ENCODE data around the gene SLC6A17.

The SLC6A17 gene

DNA sequence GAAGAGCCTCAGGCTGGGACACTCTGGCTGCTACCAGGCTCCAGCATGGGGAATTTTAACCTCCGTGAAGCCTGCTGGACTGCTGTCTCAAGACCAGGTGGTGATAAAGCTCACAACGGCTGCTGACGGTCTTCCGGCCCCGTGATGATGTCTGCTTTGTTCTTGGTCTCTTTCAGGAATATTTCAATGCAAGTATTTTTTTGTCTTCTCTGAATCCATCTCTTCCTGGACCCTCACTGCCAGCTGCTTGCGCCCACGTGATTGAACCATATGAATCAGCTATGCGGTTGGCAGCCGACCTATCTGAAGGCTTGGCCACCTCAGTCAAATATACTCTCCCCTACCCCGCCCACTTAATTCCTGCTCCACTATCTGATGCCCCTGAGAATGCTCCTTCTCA is 14.6 kb upstream of the SLC6A17 start:
- DNase-seq (ENCODE audit: low spot score): no peak

DNA sequence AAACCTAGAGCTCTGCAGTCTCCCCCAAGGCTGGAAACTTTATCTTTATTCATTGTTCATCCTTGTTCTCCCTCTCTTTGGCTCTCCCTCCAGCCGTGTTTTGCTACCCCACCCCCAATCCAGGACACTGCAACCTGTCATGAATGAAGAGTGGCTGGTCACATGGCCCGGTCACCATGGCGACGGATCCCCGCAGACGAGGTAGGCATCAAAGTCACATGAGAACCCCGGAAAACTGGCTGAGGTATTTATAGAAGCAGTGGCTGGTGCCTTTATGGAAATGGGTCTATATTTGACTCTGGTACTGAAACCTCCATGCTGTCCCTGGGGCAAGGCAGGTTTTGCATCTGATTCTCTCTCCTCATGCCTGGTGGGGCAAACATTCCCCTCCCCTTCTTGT is 13.4 kb upstream of the SLC6A17 start:
- DNase-seq (ENCODE audit: low spot score): no peak

DNA sequence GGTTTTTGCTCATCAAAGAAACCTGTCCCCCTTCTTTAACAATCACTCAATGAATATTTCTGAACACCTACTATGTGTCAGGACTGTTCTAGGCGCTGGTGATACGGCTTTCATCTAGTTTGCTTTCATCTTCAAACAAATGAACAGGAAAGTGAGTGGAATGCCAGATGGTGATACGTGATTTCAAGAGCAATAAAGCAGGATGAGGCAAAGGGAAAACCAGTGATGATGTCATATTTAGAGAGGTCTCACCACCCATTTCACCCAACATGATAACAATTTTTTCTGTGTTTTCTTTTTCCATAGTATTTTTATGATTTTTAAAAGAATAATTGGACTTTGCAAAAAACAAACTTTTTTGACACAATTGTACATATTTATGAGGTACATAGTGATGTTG is 11.3 kb upstream of the SLC6A17 start:
- DNase-seq (ENCODE audit: low spot score): no peak

DNA sequence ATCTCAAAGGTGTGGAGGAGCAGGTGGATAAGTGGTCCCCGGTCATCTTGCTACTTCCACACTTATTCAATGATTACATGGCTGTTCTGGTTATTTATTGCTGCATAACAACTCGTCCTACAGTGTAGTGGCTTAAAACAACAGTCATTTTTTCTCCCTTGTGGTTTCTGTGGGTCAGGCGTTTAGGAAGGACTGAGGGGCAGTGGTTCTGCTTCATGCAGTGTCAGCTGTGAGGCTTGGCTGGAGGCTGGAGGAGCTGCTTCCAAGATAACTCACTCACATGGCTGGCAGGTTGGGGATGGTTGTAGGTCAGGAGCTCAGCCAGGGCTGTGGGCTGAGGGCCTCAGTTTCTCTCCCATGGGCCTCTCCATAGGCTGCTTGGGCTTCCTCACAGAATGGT is 5.9 kb upstream of the SLC6A17 start:
- DNase-seq (ENCODE audit: low spot score): no peak

DNA sequence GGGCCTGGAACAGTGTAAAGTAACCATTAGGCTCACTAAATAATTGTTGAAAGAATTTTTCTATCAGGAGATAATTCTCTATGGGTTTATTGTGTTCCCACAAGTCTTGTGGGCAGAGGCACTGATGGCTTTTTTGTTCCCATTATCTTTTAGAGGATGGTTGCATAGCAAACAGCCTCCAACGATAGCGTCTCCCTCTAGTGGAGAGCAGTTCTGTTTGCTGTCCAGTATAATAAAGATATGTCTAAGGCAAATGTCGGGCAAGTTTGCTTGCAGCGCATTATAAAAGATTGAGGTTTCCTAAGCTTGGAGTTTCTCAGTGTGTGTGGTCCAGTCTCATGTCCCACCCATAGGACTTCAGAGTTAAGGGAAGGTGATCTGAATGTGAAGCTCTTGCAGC is 1.3 kb upstream of the SLC6A17 start:
- DNase-seq (ENCODE audit: low spot score): no peak

DNA sequence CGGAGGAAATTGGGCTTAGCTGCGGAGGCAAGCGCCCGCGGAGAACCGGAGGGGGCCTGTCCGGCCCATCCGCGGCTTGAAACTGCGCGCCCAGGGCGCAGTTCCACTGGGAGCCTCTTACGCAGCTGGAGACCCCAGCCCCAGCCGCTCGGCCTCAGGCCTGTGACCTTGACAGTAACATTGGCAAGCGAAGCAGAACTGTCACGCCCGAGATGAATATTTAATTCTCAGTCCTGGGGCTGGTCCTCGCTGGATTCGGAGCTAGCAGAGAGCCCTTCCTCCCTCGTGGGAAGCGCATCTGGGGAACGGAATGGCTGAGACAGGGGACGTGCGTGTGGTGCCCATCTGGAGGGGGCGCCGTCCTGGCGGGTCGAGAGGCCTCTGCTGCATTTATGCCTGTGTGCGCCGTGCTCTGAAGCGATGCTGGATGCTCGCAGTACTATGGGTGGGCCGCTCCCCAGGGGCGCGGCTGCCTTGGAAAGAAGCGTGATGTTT is 928 bp downstream of the SLC6A17 start:
- DNase-seq (ENCODE audit: low spot score): no peak

DNA sequence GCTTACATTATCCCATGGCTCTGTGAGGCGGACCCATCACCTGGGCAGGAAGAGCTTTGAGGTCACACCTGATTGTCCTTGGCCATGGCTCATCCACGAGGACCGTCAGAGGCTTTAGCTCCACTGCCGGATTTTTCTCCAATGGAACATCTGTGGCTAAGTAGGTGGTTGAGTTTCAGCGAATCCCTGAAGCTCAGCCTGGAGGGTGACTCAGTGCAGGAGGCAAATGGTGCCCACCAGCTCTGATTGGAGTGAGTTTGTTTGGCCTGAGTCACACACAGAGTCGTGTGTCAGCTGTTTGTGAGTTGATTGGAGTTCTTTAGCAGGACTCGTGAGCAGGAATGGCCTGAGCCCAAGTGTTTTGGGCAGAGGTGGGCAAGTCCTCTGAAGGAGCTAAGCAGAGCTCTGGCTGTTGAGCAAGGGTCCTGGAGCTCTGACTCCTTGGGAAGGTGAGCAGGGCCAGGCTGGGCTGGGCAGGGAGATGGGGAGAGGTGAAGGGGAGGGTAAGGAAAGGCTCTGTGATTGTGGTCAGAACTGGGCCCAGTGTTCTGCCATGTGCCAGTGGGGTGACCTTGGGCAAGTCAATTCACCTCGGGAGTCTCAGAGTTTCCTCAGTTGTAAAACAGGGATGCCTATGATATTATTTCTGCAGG is 2.0 kb downstream of the SLC6A17 start:
- DNase-seq (ENCODE audit: low spot score): no peak

DNA sequence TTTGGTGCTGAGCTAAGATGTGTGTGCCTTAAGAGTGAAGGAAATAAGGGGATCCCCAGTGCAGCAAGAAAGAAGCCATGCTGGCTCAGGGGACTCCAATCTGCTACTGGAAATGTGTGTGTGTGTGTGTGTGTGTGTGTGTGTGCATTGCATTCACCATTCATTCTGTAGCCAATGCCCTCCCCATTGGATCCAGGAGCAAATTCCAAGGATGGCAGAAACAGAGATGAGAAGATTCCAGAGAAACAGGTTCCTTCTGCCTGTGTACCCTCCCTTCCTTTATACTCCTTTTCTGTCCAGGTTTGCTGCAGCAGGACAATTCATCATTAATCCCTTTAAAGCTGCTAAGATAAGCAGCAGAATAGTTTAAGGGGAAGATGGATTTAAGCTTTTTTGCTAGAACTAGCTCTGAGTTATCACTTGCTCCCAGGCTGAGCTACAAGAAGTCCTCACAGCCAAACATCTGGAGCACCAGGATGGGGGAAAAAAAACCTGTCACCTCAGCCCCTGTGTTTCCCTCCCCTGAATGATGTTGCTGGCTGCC is 3.2 kb downstream of the SLC6A17 start:
- no peak for DNase-seq (ENCODE audit: low spot score)

DNA sequence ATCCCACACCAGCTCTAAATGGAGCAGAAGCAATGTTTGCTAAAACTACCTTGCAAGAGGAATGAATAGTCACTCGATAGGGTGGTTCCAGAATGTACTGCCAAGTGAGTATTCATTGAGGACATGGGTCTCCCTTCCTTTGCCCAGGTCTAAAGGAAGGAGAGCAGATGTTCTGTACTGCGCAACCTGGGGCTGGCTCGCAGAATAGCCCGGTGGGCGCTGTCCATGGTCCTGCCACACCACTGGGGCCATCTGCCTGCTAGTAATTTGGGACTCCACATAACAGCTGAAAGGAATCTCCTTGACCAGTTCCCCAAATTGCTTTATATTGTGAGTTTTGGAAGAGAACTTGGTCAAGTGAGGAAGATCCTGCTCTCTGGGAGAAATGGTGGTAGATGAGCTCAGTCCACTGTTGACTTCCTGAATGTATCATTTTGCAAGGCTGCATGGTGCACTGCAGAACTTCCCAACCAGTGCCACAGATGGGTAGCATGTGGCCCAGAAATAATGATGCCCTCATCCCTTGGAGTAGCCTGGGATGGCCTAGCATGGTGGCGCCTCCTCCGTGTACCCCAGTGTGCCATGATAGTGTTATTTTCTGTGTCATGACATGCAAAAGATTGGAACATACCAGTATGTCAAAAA is 5.7 kb downstream of the SLC6A17 start:
- peak; percentile 56 for DNase-seq (ENCODE audit: low spot score)

DNA sequence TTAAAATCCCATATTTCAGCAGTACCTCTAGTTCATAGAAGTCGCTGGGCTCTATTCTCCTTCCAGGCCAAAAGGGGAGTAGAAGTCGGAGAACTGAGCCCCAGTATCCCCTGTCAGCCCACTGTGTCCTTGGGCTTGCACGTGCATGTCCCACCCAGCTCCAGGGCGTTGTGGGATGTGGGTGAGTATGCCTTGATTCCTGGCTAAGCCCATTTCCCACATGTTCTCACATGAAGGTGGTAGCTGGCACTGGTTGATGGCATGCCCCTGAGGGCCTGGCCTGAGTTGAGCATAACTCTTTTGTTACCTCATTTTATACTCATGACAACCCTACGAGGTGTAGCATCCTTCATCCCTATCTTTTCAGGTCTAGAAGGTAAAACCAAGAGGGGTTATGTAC is 8.0 kb downstream of the SLC6A17 start:
- no peak for DNase-seq (ENCODE audit: low spot score)

DNA sequence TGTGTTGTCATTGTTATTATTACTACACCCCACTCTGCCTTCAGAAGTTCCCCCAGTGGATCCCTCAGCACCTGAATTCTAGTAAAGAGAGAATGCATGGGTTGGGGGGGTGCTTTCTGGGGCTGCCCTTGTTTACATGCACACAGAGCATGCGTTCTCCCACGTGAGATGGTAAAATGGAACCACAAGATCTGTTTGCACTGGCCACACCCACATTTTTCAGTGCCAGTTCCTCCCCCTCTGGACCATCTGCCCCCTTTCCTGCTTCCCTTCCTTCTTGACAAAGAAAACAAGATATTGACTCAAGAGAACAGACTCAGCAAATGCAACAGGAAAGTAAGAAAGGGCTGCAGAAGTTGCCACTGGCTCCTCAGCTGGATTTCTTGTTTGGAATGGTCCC is 8.9 kb downstream of the SLC6A17 start:
- DNase-seq (ENCODE audit: low spot score): no peak

DNA sequence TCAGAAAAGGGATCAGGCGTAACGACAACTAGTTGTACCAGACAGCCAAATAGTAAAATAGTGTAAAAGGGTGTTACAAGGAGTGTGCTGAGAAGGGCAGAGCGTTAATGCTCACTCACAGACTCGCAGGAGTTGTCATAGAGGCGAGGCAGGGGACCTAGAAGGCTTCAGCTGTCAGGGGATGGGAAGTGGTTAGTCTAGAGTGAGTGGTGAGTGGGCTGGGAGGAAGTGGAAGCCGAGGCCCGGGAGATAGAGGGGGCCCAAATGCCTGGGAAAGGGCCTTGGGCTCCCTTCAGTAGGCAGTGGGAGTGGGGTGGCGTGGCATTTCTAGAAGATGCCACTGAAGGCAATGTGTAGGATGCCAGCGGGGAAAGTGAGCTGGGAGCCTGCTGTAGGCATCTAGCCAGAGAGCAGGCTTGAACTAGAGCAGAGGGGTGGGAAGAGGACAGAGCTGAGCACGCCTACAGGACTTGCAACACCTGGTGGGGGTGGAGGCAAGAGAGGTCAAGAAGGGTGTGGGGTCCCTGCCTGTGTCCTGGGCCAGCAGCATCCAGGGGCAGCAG is 10.3 kb downstream of the SLC6A17 start:
- DNase-seq (ENCODE audit: low spot score): no peak

DNA sequence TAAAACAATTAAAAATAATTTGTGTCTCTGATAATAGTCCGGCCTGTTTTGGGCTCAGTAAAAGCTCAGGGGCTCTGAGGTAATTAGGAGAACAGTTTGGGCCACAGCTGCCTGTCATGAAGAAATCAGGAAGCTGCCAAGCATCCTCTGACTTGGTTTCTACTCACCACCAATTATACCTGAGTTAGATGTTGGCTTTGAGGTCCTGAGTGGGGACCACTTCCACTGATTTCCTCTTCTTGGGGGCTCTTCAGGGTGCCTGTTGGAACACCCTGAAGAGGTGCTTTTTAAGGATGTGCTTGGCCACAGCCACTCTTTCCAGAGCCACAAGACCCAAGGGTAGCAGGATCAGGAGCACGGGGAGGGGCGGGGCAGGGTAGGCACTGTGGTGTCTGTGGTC is 10.9 kb downstream of the SLC6A17 start:
- no peak for DNase-seq (ENCODE audit: low spot score)

DNA sequence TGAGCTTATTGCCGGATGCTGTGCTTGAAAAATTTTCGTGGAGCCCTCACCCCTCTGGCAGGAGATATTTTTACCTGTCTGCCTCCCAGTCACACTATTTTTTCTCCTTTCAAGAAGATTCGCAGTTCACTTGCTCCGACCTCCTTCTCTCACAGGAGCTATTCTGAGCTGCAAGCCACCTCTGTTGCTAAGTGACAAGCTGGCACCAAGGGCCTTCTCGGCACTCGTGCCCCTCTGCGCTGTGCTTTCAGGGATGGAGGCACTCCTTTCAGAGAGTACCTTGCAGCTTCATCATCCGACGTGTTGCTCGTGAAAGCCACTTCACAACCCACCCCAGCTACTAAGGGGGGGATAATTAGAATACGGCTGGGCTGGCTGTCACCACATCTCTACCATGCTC is 11.6 kb downstream of the SLC6A17 start:
- no peak for DNase-seq (ENCODE audit: low spot score)

DNA sequence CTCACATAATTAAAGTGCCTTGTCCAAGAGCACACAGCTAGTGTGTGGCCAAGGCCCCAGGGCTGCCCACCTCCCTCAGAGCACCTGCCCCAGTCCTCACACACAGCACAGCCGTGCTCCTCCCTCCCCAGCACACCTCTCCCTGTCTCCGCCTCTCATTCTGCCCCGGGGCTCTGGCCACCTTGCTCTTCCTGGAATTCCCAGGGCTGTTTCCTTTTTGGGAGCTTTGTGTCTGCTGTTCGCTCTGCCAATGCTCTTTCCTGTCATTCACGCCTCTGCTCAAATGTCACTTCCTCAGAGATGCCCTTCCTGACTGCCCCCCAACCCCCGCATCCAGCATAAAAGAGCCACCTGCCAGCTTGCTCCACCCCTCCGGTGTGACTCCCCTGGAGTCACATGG is 13.3 kb downstream of the SLC6A17 start:
- no peak for DNase-seq (ENCODE audit: low spot score)

DNA sequence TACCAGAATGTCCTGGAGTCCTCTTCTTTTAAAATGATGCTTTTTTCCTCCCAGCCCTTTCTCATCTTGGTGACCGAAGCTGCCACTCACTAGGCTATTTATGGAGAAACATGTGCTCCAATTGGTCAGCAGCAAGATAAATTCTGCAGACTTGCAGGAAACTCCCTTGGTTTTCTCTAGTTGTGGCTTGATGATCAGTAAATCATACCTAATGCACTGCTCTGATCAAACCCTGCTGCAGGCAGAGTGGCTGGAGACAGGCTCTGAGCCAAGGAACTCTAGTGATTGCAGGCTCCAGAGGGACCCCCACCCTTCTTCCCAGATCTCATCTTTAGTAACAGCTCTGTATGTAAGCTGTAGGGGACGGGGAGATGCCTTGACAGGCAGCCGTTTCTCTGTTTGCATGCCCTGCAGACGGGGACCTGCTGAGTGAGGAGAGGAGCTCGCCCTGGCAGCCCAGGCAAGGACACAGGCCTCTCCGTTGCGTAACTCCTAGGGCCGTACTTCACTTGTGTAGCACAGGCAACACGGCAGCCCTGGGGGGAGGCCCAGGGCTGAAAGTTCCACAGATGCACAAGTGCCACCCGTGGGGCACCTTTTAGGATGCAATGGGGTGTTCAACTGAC is 14.5 kb downstream of the SLC6A17 start:
- DNase-seq (ENCODE audit: low spot score): no peak

DNA sequence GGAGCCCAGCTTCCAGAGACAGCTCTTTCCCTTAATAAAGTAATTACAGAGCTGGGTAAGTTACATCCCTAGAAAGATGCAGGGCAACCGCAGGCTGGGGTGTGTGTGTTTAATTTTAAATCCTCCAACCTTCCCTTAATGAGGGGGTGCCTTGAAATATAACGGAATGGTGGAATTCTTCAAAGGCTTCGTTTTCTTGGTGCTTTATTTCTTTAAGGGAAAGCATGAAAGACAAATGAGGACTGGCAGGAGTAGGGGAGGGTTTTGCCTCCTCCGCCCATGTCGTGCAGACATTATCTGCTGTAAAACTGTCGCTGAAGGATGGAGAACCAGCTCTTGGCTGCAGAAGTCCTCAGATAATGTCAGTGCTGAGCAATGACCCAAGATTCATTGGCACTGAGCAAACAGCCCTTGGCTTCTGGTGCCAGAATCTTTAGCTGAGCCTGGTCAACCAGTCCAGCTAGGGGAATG is 15.5 kb downstream of the SLC6A17 start:
- no peak for DNase-seq (ENCODE audit: low spot score)

DNA sequence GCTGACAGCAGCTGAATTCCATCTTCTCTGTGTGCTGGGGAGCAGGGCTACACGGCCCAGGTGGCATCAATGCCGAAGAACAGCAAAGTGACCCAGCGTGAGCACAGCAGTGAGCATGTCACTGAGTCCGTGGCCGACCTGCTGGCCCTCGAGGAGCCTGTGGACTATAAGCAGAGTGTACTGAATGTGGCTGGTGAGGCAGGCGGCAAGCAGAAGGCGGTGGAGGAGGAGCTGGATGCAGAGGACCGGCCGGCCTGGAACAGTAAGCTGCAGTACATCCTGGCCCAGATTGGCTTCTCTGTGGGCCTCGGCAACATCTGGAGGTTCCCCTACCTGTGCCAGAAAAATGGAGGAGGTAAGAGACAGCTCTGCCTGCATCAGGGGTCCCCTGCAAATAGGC is 16.6 kb downstream of the SLC6A17 start:
- DNase-seq (ENCODE audit: low spot score): no peak

DNA sequence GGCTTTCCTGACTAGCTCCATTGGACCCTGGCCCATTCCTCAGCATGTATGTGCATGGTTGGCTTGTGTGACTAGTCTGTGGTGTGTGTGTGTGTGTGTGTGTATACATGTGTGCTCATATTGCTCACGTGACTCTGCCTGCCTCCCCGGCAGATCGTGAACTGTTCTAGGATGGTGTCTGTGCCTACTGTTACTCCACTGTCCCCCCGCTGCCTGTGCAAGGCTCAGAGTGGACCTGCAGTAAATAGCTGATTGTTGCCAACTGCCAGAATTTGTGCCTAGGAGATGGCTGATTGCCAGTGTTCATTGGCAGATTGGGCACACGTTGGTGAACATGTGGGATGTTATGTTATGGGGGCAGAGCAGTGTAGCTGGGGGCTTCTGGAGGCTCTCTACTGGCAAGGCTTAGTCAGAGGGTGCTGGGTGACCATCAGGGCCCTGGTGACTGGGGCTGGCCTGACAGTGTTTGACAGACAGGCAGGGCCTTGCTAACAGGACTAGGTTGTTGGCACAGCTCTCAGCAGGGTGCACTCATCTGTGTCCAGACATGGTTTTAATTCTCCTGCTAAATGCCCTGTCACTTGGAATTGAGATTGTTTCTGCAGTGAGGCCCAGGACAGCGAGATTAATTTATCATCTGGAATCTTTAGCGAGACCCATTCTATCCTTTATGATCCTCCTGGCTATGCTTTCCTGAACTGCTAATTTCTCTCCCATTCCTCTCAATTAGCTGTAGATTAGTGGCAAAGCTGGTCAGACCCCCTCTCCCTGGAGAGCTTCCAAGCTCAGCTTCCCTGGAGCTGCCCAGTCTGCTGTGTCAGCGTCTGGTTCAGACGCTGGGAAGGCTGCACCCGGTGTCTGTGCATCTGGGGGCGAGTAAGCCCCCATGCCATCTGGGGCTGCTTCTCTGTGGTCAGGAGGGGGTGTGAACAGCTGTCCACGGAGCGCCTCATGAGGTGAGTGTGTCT is 20.8 kb downstream of the SLC6A17 start:
- DNase-seq (ENCODE audit: low spot score): no peak

DNA sequence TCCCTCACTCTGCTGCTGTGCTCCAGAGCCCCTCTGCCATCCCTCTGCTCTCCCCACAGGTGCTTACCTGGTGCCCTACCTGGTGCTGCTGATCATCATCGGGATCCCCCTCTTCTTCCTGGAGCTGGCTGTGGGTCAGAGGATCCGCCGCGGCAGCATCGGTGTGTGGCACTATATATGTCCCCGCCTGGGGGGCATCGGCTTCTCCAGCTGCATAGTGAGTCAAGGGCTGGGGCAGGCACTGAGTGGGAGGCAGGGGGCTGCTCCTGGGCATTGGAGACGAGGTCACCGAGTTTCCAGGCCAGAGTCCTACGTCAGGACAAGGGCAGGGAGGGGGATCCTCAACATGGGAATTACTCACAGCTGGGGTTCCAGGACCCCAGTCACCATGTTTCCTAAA is 21.7 kb downstream of the SLC6A17 start:
- no peak for DNase-seq (ENCODE audit: low spot score)

DNA sequence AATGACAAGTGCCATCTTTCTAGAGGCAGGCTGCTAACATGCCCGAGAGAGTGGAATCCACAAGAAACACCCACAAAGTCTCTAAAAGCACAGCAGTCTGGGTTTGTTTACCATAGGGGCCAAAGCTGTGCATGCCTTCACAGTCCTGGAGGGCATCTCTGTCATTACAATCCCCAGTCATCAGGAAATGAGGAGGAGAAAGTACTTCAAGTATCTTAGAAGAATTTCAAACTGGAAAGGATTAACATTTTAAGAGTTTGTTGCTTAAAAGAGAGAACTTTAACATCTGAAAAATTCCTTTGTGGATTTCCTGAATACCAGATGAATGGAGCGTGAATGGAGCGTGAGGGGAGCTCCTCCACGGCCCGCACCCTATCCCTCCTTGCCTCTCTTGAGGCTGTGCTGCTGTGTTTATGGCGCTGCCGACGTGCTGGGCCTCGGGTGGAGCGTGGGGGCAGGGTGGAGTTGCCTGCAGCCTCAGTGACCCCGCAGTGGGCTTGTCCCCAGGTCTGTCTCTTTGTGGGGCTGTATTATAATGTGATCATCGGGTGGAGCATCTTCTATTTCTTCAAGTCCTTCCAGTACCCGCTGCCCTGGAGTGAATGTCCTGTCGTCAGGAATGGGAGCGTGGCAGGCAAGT is 23.3 kb downstream of the SLC6A17 start:
- DNase-seq (ENCODE audit: low spot score): no peak
